SH-SY5Y (cell line): ENCODE measurements around the gene ITGA3.

Experiments used
- GATA2 ChIP-seq: IDR thresholded peaks from 2 replicates; pipeline ENCODE4 v1.6.1; 2011; ENCODE audit warnings: mild to moderate bottlenecking, low read depth, low read length
- GATA3 ChIP-seq: IDR thresholded peaks from 2 replicates; pipeline ENCODE4 v1.6.1; 2011; ENCODE audit warnings: low read depth, mild to moderate bottlenecking, low read length, moderate library complexity

The ITGA3 gene

GRCh38 chr17:50027881-50028735 lies 27.8 kb upstream of the ITGA3 start:
- TF ChIP-seq GATA2 (no peak), GATA3 (no peak)

GRCh38 chr17:50028736-50029120 lies 27.2 kb upstream of the ITGA3 start:
- TF ChIP-seq GATA3 (no peak), GATA2 (no peak)

GRCh38 chr17:50029185-50029584 lies 26.7 kb upstream of the ITGA3 start:
- TF ChIP-seq GATA2 = no peak
- no peak for TF ChIP-seq GATA3

GRCh38 chr17:50033316-50033715 lies 22.6 kb upstream of the ITGA3 start:
- TF ChIP-seq GATA3 (no peak), GATA2 (no peak)

- TF ChIP-seq GATA2 (no peak), GATA3 (no peak)
Measured at GRCh38 chr17:50034498-50035364, 21.2 kb upstream of the ITGA3 start.

- TF ChIP-seq GATA3 (no peak), GATA2 (no peak)
Measured at GRCh38 chr17:50035421-50035879, 20.5 kb upstream of the ITGA3 start.

- TF ChIP-seq GATA2 (no peak), GATA3 (no peak)
Measured at GRCh38 chr17:50035945-50036344, 20.0 kb upstream of the ITGA3 start.

- TF ChIP-seq GATA3 (no peak), GATA2 (no peak)
Measured at GRCh38 chr17:50036455-50037261, 19.3 kb upstream of the ITGA3 start.

GRCh38 chr17:50037321-50038107 lies 18.4 kb upstream of the ITGA3 start:
- TF ChIP-seq GATA3 (no peak), GATA2 (no peak)

GRCh38 chr17:50039058-50039457 lies 16.9 kb upstream of the ITGA3 start:
- TF ChIP-seq GATA3 (no peak), GATA2 (no peak)

GRCh38 chr17:50042211-50042610 lies 13.7 kb upstream of the ITGA3 start:
- TF ChIP-seq GATA2 (no peak), GATA3 (no peak)

GRCh38 chr17:50043290-50044148 lies 12.4 kb upstream of the ITGA3 start:
- TF ChIP-seq GATA3 = no peak
- TF ChIP-seq GATA2 = no peak
